Brain pericyte (primary cell): ENCODE results near the gene NHERF1.

Source experiments
- DNase-seq: peaks from one replicate; pipeline ENCODE4 v3.0.0-alpha.2; 2012; ENCODE audit warnings: low read depth, low spot score

The NHERF1 gene

GRCh38 chr17:74808714-74809430 is 60.4 kb downstream of the NHERF1 start:
- no peak for DNase-seq

- DNase-seq = no peak
These were observed 62.5 kb downstream of the NHERF1 start for GRCh38 chr17:74810699-74811485.

GRCh38 chr17:74812109-74813009 is 63.9 kb downstream of the NHERF1 start:
- no peak for DNase-seq

- no peak for DNase-seq
These were observed 66.0 kb downstream of the NHERF1 start for GRCh38 chr17:74814453-74814852.

GRCh38 chr17:74815067-74815466 is 66.6 kb downstream of the NHERF1 start:
- no peak for DNase-seq

GRCh38 chr17:74815550-74816370 is 67.3 kb downstream of the NHERF1 start:
- DNase-seq = no peak

GRCh38 chr17:74816905-74817620 is 68.6 kb downstream of the NHERF1 start:
- no peak for DNase-seq

- no peak for DNase-seq
These were observed 70.0 kb downstream of the NHERF1 start for GRCh38 chr17:74818291-74818938.
